ENCODE results near the gene TBC1D9B.

TBC1D9B gene

GRCh38 chr5:179818746-179819295, 88.9 kb downstream of the TBC1D9B start:
- DNase-seq (ENCODE audit: extremely low read depth, low read depth) = peak; percentile 78
- no peak for TF ChIP-seq CTCF (IDR thresholded peaks at IDR 0.05; ENCODE audit: low read depth, low read length)

- no peak for DNase-seq (ENCODE audit: extremely low read depth, low read depth)
- no peak for TF ChIP-seq CTCF (IDR thresholded peaks at IDR 0.05; ENCODE audit: low read depth, low read length)
These were observed 89.6 kb downstream of the TBC1D9B start for GRCh38 chr5:179817890-179818745.

- no peak for TF ChIP-seq CTCF (IDR thresholded peaks at IDR 0.05; ENCODE audit: low read depth, low read length)
- DNase-seq (ENCODE audit: extremely low read depth, low read depth) = no peak
These were observed 90.2 kb downstream of the TBC1D9B start for GRCh38 chr5:179817470-179817840.

GRCh38 chr5:179816796-179817469, 90.8 kb downstream of the TBC1D9B start:
- no peak for DNase-seq (ENCODE audit: extremely low read depth, low read depth)
- peak; percentile 3 for TF ChIP-seq CTCF (IDR thresholded peaks at IDR 0.05; ENCODE audit: low read depth, low read length)

- DNase-seq (ENCODE audit: extremely low read depth, low read depth) = no peak
- no peak for TF ChIP-seq CTCF (IDR thresholded peaks at IDR 0.05; ENCODE audit: low read depth, low read length)
These were observed 91.3 kb downstream of the TBC1D9B start for GRCh38 chr5:179816401-179816795.

- DNase-seq (ENCODE audit: extremely low read depth, low read depth) = no peak
- TF ChIP-seq CTCF (IDR thresholded peaks at IDR 0.05; ENCODE audit: low read depth, low read length) = no peak
These were observed 92.0 kb downstream of the TBC1D9B start for GRCh38 chr5:179815491-179816249.

All from AG09319 (cell line).